ENCODE data around the gene FAM184A. TPM values are rescaled to one million over a fixed set of nuclear protein-coding genes. Genes with fewer than 3 reads are reported as not detected.

The FAM184A gene
- total and polyA plus RNA-seq, 2 donors: 1.4 to 3.3 TPM

DNA sequence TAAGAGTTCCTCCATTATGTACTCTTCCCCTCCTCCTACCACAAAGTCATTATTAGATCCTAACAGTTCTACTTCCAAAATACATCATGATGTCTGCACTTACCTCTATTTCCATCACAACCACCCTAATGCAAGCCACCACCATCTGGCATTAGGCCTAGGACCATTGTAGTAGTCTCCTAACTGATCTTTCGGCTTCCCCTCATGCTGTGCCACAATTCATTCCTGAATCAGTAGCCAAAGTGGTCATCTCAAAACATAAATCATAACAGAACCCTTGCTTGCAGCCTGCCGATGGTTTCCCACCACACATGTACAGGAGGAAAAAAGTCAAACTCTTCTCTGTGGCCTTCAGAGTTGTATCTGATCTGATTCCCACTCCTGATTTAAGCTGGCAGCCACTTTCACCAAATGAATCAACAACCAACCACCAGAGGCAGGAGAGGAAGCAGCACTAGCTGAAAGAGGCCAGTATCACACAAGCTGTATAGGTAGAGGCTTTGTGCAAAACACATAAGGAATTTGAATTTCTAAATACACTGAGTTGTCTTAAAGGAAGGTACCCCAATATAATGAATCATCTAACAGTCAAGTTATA lies 26.1 kb downstream of the FAM184A start:
- DNase-seq (ENCODE audit: low read depth in 6 of 9, low spot score in 9 of 9): no peak
- H3K4me1 ChIP-seq (ENCODE audit: control insufficient read depth in 2 of 2, insufficient read depth in 2 of 2, low read length in 2 of 2): no peaks in the 10 kb centered on the region
- H3K4me3 ChIP-seq (ENCODE audit: low read length in 2 of 2): no peak overlapping the region
- no peaks in the 10 kb centered on the region for H3K27me3 ChIP-seq (ENCODE audit: control insufficient read depth in 2 of 2, insufficient read depth in 1 of 2, low read length in 1 of 2)
- 87% methylated on average over 2 of the region's 2 CpGs for WGBS
- H3K36me3 ChIP-seq (ENCODE audit: control insufficient read depth in 2 of 2, insufficient read depth in 2 of 2, low read length in 1 of 2): no peaks in the 10 kb centered on the region
- no peaks in the 10 kb centered on the region for H3K9me3 ChIP-seq (ENCODE audit: control insufficient read depth in 2 of 2, insufficient read depth in 1 of 2, low read length in 1 of 2)
- H3K27ac ChIP-seq (ENCODE audit: low read depth in 1 of 2, low read length in 1 of 2): no peak overlapping the region

DNA sequence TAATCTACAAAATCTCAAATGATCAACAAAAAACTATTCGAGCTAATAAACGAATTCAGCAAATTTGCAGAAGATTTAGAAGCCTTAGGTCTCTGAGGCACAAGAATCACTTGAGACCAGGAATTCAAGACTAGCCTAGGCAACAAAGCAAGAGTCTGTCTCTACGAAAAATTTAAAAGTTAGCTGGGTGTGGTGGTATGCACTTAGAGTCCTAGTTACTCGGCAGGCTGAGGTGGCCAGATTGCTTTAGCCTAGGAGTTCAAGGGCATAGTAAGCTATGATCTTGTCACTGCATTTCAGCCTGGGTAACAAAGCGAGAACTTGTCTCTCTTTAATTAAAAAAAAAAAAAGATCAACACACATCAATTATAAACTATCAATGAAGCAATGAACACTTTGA lies 34.2 kb downstream of the FAM184A start:
- Histone ChIP-seq H3K4me1 (ENCODE audit: control insufficient read depth in 2 of 2, insufficient read depth in 2 of 2, low read length in 2 of 2) (no peaks in the 10 kb centered on the region), H3K27me3 (ENCODE audit: control insufficient read depth in 2 of 2, insufficient read depth in 1 of 2, low read length in 1 of 2) (no peaks in the 10 kb centered on the region), H3K36me3 (ENCODE audit: control insufficient read depth in 2 of 2, insufficient read depth in 2 of 2, low read length in 1 of 2) (no peaks in the 10 kb centered on the region), H3K27ac (ENCODE audit: low read depth in 1 of 2, low read length in 1 of 2) (no peak overlapping the region), H3K9me3 (ENCODE audit: control insufficient read depth in 2 of 2, insufficient read depth in 1 of 2, low read length in 1 of 2) (peaks cover 0 to 3% of the 10 kb centered on the region in 2 donors), H3K4me3 (ENCODE audit: low read length in 2 of 2) (no peak overlapping the region)
- 97% methylated on average over 5 of the region's 5 CpGs for WGBS
- DNase-seq (ENCODE audit: low read depth in 6 of 9, low spot score in 9 of 9): no peak

DNA sequence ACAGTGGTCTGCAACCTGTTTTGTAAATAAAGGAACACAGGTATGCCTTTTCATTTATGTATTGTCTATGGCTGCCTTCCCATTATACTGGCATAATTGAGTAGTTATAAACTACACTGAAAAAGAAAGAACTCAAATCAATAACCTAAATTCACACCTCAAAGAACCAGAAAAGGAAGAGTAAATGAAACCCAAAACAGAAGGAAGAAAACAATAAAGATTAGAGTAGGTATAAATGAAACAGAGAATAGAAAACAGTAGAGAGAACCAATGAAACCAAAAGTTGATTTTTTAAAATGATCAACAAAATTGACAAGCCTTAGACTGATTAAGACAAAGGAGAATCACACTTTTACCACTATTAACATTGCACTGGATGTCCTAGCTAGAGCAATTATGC lies 34.7 kb downstream of the FAM184A start:
- H3K27me3 ChIP-seq (ENCODE audit: control insufficient read depth in 2 of 2, insufficient read depth in 1 of 2, low read length in 1 of 2): no peaks in the 10 kb centered on the region
- H3K36me3 ChIP-seq (ENCODE audit: control insufficient read depth in 2 of 2, insufficient read depth in 2 of 2, low read length in 1 of 2): no peaks in the 10 kb centered on the region
- no peak overlapping the region for H3K27ac ChIP-seq (ENCODE audit: low read depth in 1 of 2, low read length in 1 of 2)
- no peak overlapping the region for H3K4me3 ChIP-seq (ENCODE audit: low read length in 2 of 2)
- no peak for DNase-seq (ENCODE audit: low read depth in 6 of 9, low spot score in 9 of 9)
- H3K9me3 ChIP-seq (ENCODE audit: control insufficient read depth in 2 of 2, insufficient read depth in 1 of 2, low read length in 1 of 2): peaks cover 0 to 3% of the 10 kb centered on the region in 2 donors
- no peaks in the 10 kb centered on the region for H3K4me1 ChIP-seq (ENCODE audit: control insufficient read depth in 2 of 2, insufficient read depth in 2 of 2, low read length in 2 of 2)

DNA sequence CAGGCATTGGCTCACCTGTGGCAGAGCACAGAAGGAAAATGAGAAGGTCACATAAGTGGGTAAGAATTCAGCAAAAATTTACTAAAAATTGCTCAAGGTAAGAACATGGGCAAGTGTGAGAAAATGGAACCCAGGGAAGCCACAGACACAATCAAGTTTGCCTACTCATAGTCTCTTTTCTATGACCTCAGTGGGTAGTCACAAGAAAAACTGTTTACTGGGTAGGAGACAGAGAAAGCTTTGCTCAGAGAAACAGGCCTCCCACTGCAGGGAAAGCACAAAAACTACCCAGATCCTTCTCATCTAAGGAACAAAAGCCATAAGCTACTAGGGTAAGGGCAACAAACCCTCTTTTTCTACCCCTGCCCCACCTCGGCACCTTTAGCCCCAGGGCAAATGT lies 35.2 kb downstream of the FAM184A start:
- H3K36me3 ChIP-seq (ENCODE audit: control insufficient read depth in 2 of 2, insufficient read depth in 2 of 2, low read length in 1 of 2): no peaks in the 10 kb centered on the region
- H3K27me3 ChIP-seq (ENCODE audit: control insufficient read depth in 2 of 2, insufficient read depth in 1 of 2, low read length in 1 of 2): no peaks in the 10 kb centered on the region
- H3K4me1 ChIP-seq (ENCODE audit: control insufficient read depth in 2 of 2, insufficient read depth in 2 of 2, low read length in 2 of 2): no peaks in the 10 kb centered on the region
- H3K27ac ChIP-seq (ENCODE audit: low read depth in 1 of 2, low read length in 1 of 2): no peak overlapping the region
- 96% methylated on average over 1 of the region's 1 CpG for WGBS
- DNase-seq (ENCODE audit: low read depth in 6 of 9, low spot score in 9 of 9): no peak
- H3K4me3 ChIP-seq (ENCODE audit: low read length in 2 of 2): no peak overlapping the region
- peaks cover 0 to 3% of the 10 kb centered on the region in 2 donors for H3K9me3 ChIP-seq (ENCODE audit: control insufficient read depth in 2 of 2, insufficient read depth in 1 of 2, low read length in 1 of 2)

DNA sequence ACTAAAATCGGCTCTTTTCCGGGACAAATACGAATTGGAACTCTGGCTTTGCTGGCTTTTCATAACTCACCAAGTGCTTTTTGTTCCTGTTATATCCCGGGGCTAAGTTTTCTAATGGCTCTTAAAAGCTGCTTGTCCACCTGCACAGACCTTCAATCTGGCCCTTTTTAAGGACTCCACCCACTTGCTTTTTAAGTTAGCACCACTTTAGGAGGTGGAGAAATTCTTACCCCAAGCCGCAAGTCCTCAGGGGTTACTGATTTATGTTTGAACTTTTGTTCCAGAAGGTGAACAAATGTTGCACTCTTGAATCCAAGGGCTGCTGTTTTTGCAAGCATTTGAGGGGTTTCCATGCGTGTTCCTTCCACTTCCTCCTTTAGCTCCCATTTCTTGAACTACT lies 37.8 kb downstream of the FAM184A start:
- 82% methylated on average over 6 of the region's 6 CpGs for WGBS
- Histone ChIP-seq H3K4me3 (ENCODE audit: low read length in 2 of 2) (no peak overlapping the region), H3K27ac (ENCODE audit: low read depth in 1 of 2, low read length in 1 of 2) (no peak overlapping the region), H3K9me3 (ENCODE audit: control insufficient read depth in 2 of 2, insufficient read depth in 1 of 2, low read length in 1 of 2) (peaks cover 0 to 3% of the 10 kb centered on the region in 2 donors), H3K4me1 (ENCODE audit: control insufficient read depth in 2 of 2, insufficient read depth in 2 of 2, low read length in 2 of 2) (no peaks in the 10 kb centered on the region), H3K36me3 (ENCODE audit: control insufficient read depth in 2 of 2, insufficient read depth in 2 of 2, low read length in 1 of 2) (no peaks in the 10 kb centered on the region), H3K27me3 (ENCODE audit: control insufficient read depth in 2 of 2, insufficient read depth in 1 of 2, low read length in 1 of 2) (no peaks in the 10 kb centered on the region)
- DNase-seq (ENCODE audit: low read depth in 6 of 9, low spot score in 9 of 9): no peak

DNA sequence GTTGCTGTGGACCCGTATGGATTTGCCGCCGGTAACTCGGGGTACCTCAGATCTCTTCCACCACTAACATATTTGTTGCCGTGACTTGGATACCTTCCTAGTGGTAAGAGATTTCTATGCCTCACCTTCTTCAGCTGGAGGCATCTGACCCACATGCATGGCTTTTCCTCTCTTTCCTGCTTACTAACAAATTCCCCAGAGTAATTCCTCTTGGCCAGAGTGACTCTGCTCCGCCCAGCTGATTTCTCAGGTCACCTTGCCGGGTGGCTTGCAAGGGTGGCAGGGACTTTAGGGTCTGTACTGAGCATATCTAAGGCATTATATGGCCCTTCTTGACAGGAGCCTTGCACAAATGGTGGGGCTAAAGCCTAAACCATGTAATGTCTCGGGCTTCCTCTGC lies 38.2 kb downstream of the FAM184A start:
- Histone ChIP-seq H3K4me1 (ENCODE audit: control insufficient read depth in 2 of 2, insufficient read depth in 2 of 2, low read length in 2 of 2) (no peaks in the 10 kb centered on the region), H3K27me3 (ENCODE audit: control insufficient read depth in 2 of 2, insufficient read depth in 1 of 2, low read length in 1 of 2) (no peaks in the 10 kb centered on the region), H3K36me3 (ENCODE audit: control insufficient read depth in 2 of 2, insufficient read depth in 2 of 2, low read length in 1 of 2) (no peaks in the 10 kb centered on the region), H3K27ac (ENCODE audit: low read depth in 1 of 2, low read length in 1 of 2) (no peak overlapping the region), H3K4me3 (ENCODE audit: low read length in 2 of 2) (no peak overlapping the region), H3K9me3 (ENCODE audit: control insufficient read depth in 2 of 2, insufficient read depth in 1 of 2, low read length in 1 of 2) (peaks cover 0 to 3% of the 10 kb centered on the region in 2 donors)
- no peak for DNase-seq (ENCODE audit: low read depth in 6 of 9, low spot score in 9 of 9)
- 96% methylated on average over 8 of the region's 8 CpGs for WGBS

DNA sequence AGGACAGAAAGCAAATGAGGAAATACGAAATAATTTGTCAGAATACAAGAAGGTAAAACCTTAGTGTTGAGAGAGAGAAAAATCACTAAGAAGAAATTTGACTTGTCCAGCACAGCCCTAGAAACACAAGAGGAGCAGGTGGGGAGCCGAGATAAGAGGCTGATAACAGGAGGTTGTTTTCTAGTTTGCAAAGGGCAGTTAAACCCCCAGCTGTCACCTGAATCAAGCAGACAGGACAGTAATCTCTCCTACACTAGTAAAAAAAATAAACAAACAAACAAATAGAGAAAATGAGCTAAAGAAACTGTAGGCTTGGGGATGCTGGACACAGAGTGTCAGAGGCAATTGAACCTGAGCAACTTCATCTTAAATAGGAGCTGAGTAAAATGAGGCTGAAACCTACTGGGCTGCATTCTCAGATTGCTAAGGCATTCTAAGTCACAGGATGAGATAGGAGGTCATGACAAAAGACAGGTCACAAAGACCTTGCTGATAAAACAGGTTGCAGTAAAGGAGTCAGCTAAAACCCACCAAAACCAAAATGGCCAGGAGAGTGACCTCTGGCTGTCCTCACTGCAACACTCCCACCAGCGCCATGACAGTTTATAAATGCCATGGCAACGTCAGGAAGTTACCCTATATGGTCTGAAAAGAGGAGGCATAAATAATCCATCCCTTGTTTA lies 40.4 kb downstream of the FAM184A start:
- Histone ChIP-seq H3K27ac (ENCODE audit: low read depth in 1 of 2, low read length in 1 of 2) (no peak overlapping the region), H3K4me1 (ENCODE audit: control insufficient read depth in 2 of 2, insufficient read depth in 2 of 2, low read length in 2 of 2) (no peaks in the 10 kb centered on the region), H3K4me3 (ENCODE audit: low read length in 2 of 2) (no peak overlapping the region), H3K27me3 (ENCODE audit: control insufficient read depth in 2 of 2, insufficient read depth in 1 of 2, low read length in 1 of 2) (no peaks in the 10 kb centered on the region), H3K36me3 (ENCODE audit: control insufficient read depth in 2 of 2, insufficient read depth in 2 of 2, low read length in 1 of 2) (no peaks in the 10 kb centered on the region), H3K9me3 (ENCODE audit: control insufficient read depth in 2 of 2, insufficient read depth in 1 of 2, low read length in 1 of 2) (peaks cover 0 to 3% of the 10 kb centered on the region in 2 donors)
- WGBS: 94% methylated on average over 4 of the region's 4 CpGs
- DNase-seq (ENCODE audit: low read depth in 6 of 9, low spot score in 9 of 9): no peak

DNA sequence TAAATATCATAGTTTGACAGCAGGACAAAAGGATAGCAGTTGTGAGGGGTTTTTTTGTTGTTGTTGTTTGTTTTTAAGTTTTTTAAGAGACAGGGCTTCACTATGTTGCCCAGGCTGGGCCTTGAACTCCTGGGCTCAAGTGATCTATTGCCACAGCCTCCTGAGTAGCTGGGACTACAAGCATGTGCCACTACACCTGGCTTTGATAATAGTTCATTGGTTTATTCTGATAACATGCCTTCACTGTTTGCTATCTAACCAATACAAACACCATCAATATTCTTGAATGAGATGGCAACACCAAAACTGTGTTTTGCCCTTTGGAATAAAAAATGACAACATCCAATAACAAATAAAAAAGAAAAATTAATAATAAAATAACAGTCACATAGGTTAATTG lies 41.2 kb downstream of the FAM184A start:
- no peaks in the 10 kb centered on the region for H3K27me3 ChIP-seq (ENCODE audit: control insufficient read depth in 2 of 2, insufficient read depth in 1 of 2, low read length in 1 of 2)
- no peak for DNase-seq (ENCODE audit: low read depth in 6 of 9, low spot score in 9 of 9)
- no peak overlapping the region for H3K27ac ChIP-seq (ENCODE audit: low read depth in 1 of 2, low read length in 1 of 2)
- no peak overlapping the region for H3K4me3 ChIP-seq (ENCODE audit: low read length in 2 of 2)
- peaks cover 0 to 3% of the 10 kb centered on the region in 2 donors for H3K9me3 ChIP-seq (ENCODE audit: control insufficient read depth in 2 of 2, insufficient read depth in 1 of 2, low read length in 1 of 2)
- H3K4me1 ChIP-seq (ENCODE audit: control insufficient read depth in 2 of 2, insufficient read depth in 2 of 2, low read length in 2 of 2): no peaks in the 10 kb centered on the region
- no peaks in the 10 kb centered on the region for H3K36me3 ChIP-seq (ENCODE audit: control insufficient read depth in 2 of 2, insufficient read depth in 2 of 2, low read length in 1 of 2)

DNA sequence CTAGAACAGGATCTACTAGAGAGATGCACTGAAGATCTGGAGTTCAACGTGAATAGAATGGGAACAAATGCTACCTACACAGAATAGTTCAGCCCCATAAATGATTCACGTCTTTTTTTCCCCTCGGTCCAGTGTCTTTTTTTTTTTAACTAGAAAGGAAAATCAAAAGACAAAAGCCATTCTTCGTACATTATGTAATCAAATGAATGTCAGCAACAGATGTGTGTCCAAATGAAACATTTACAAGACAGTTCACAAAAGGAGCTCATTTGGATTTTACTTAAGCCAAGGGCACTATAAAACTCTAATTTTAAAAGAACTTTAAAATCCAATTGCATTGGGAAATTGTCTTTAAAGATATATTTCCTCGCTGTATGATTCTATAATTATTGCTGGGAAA lies 42.4 kb downstream of the FAM184A start:
- H3K4me3 ChIP-seq (ENCODE audit: low read length in 2 of 2): no peak overlapping the region
- no peak for DNase-seq (ENCODE audit: low read depth in 6 of 9, low spot score in 9 of 9)
- 76% methylated on average over 5 of the region's 5 CpGs for WGBS
- H3K9me3 ChIP-seq (ENCODE audit: control insufficient read depth in 2 of 2, insufficient read depth in 1 of 2, low read length in 1 of 2): peaks cover 0 to 1% of the 10 kb centered on the region in 2 donors
- no peak overlapping the region for H3K27ac ChIP-seq (ENCODE audit: low read depth in 1 of 2, low read length in 1 of 2)
- H3K4me1 ChIP-seq (ENCODE audit: control insufficient read depth in 2 of 2, insufficient read depth in 2 of 2, low read length in 2 of 2): no peaks in the 10 kb centered on the region
- H3K27me3 ChIP-seq (ENCODE audit: control insufficient read depth in 2 of 2, insufficient read depth in 1 of 2, low read length in 1 of 2): no peaks in the 10 kb centered on the region
- no peaks in the 10 kb centered on the region for H3K36me3 ChIP-seq (ENCODE audit: control insufficient read depth in 2 of 2, insufficient read depth in 2 of 2, low read length in 1 of 2)
